K562 (cell line): ENCODE results near the gene LYG2. TPM values are rescaled to one million over a fixed set of nuclear protein-coding genes. Genes with fewer than 3 reads are reported as not detected.
"Not testable (repeated sequence)": the region's sequence is repeated elsewhere in the genome, so short reads cannot be mapped to it uniquely, and the experiment has no call there.

Experiments
- ATAC-seq: fragments of 200-7000 bp; cut with Tn5 transposase; 3 replicates; pipeline ENCODE4 v1.9.1; 2020; ENCODE audit warnings: moderate library complexity
- BruUV-seq: library from RNA; stranded (reverse); fragments of 400-500 nt; replicated peaks from 2 replicates; lab custom pipeline; 2021; lab: Mats Ljungman, UMichigan
- CTCF ChIA-PET: fragments of 300-600 bp; formaldehyde crosslinking; extraction: SDS; loops from one replicate; lab custom pipeline; 2021; ENCODE audit warnings: low intra/inter-chr PET ratio; lab: Yijun Ruan, JAX
- POLR2A ChIA-PET: fragments of 300-600, 350-650 bp; sonication (Branson Sonifier 250); formaldehyde crosslinking; extraction: SDS; loops from one replicate; lab custom pipeline; 2021; ENCODE audit warnings: antibody characterized with exemption, inconsistent platforms; lab: Yijun Ruan, JAX
- DNase-seq, 4 experiments: peaks; one replicate each; pipeline versions ENCODE4 v3.0.0 to v3.0.0-alpha.2; 2011 to 2018; ENCODE audit warnings: low spot score in 3 of 4, mixed read lengths in 3 of 4; ENCODE audit errors: extremely low read depth in 1 of 4
- FAIRE-seq: peaks from 2 replicates; lab custom pipeline; 2011; peaks lifted over from hg19 to GRCh38; lab: Jason Lieb, UNC
- H2AFZ ChIP-seq: 2 replicates; pipeline ENCODE4 v1.6.0; 2011; ENCODE audit warnings: low read depth, low read length, control low read depth, inconsistent platforms
- H3K27ac ChIP-seq: fragments of 200-600 bp; 3 replicates; pipeline ENCODE4 v1.8.0; 2011; ENCODE audit warnings: low read depth, mild to moderate bottlenecking, control low read depth, inconsistent platforms, low read length, moderate library complexity, mixed read lengths; ENCODE audit errors: extremely low read depth
- H3K27me3 ChIP-seq, 2 experiments: fragments of 300-600 bp in 1 of 2; 2 replicates in 1 of 2; 3 replicates in 1 of 2; pipeline versions ENCODE4 v1.6.0 to v1.8.0; 2011; ENCODE audit warnings: inconsistent platforms in 2 of 2, low read length in 2 of 2, mild to moderate bottlenecking in 1 of 2, mixed read lengths in 1 of 2, moderate library complexity in 1 of 2; ENCODE audit not compliant: control insufficient read depth in 2 of 2, insufficient read depth in 2 of 2
- H3K36me3 ChIP-seq: fragments of 300-600 bp; 3 replicates; pipeline ENCODE4 v1.8.0; 2011; ENCODE audit warnings: mild to moderate bottlenecking, low read length, inconsistent platforms; ENCODE audit not compliant: control insufficient read depth, insufficient read depth
- H3K4me1 ChIP-seq, 2 experiments: fragments of 200-600 bp in 1 of 2; replicated peaks in 1 of 2; 2 replicates in 1 of 2; 3 replicates in 1 of 2; pipeline versions ENCODE4 v1.5.1 to v1.8.0; 2011; ENCODE audit warnings: inconsistent platforms in 2 of 2, low read length in 2 of 2, mild to moderate bottlenecking in 1 of 2, mixed read lengths in 1 of 2, moderate library complexity in 1 of 2; ENCODE audit not compliant: control insufficient read depth in 2 of 2, insufficient read depth in 2 of 2
- H3K4me2 ChIP-seq: 2 replicates; pipeline ENCODE4 v1.6.1; 2011; ENCODE audit warnings: low read length, control low read depth, inconsistent platforms, mixed read lengths; ENCODE audit not compliant: insufficient read depth
- H3K4me3 ChIP-seq: fragments of 200-600 bp; sonication (generic), shearing (Covaris generic); 2 replicates; pipeline ENCODE4 v1.5.1; 2016; ENCODE audit warnings: control low read depth, inconsistent platforms
- H3K79me2 ChIP-seq: fragments of 200-600 bp; 3 replicates; pipeline ENCODE4 v1.8.0; 2011; ENCODE audit warnings: low read length, inconsistent platforms; ENCODE audit not compliant: control insufficient read depth, insufficient read depth
- H3K9ac ChIP-seq, 2 experiments: 2 replicates each; pipeline versions ENCODE4 v1.6.0 to v1.6.1; 2011; ENCODE audit warnings: low read depth in 2 of 2, low read length in 2 of 2, control low read depth in 1 of 2, inconsistent platforms in 1 of 2, mild to moderate bottlenecking in 1 of 2, mixed read lengths in 1 of 2; ENCODE audit not compliant: insufficient read depth in 1 of 2
- H3K9me1 ChIP-seq: one replicate; pipeline ENCODE4 v1.6.0; 2011; ENCODE audit warnings: inconsistent platforms, mild to moderate bottlenecking, low read length, moderate library complexity; ENCODE audit not compliant: control insufficient read depth, insufficient read depth
- H3K9me3 ChIP-seq: replicated peaks from 2 replicates; pipeline ENCODE4 v1.5.1; 2011; ENCODE audit warnings: low read depth, low read length, inconsistent platforms; ENCODE audit not compliant: control insufficient read depth, insufficient read depth
- H4K20me1 ChIP-seq: replicated peaks from 2 replicates; pipeline ENCODE4 v1.6.1; 2011; ENCODE audit warnings: low read length, inconsistent platforms, mixed read lengths; ENCODE audit not compliant: control insufficient read depth, insufficient read depth
- DACH1 ChIP-seq: fragments of 450-650 bp; IDR thresholded peaks from 2 replicates; pipeline ENCODE4 v1.6.1; 2018; ENCODE audit not compliant: partially characterized antibody
- EP400 ChIP-seq: fragments of 450-650 bp; IDR thresholded peaks from 2 replicates; pipeline ENCODE4 v1.6.1; 2017; ENCODE audit warnings: antibody characterized with exemption, mild to moderate bottlenecking, moderate library complexity
- HNRNPUL1 ChIP-seq: fragments of 200-400 bp; formaldehyde crosslinking; IDR thresholded peaks from 2 replicates; pipeline ENCODE4 v1.6.1; 2017; ENCODE audit warnings: low read length
- MAFF ChIP-seq: IDR thresholded peaks from 2 replicates; pipeline ENCODE4 v1.6.1; 2012; ENCODE audit warnings: low read length, improper control_type of control experiment
- MYC ChIP-seq, 2 experiments: fragments of 250-450 bp in 1 of 2; sonication (Bioruptor Pico) in 1 of 2; IDR thresholded peaks; 2 replicates each; pipeline versions ENCODE4 v1.5.1 to v1.6.1; 2012 to 2021; ENCODE audit warnings: low read depth in 2 of 2, borderline replicate concordance in 1 of 2, improper control_type of control experiment in 1 of 2, low read length in 1 of 2, mild to moderate bottlenecking in 1 of 2, moderate library complexity in 1 of 2
- POLR2G ChIP-seq: fragments of 200-400 bp; formaldehyde crosslinking; IDR thresholded peaks from 2 replicates; pipeline ENCODE4 v1.6.1; 2017; ENCODE audit warnings: low read depth, mild to moderate bottlenecking, antibody characterized with exemption, low read length, moderate library complexity
- SMAD1 ChIP-seq: fragments of 150-350 bp; IDR thresholded peaks from 2 replicates; pipeline ENCODE4 v1.6.1; 2014; ENCODE audit warnings: low read length, low read depth; ENCODE audit not compliant: partially characterized antibody
- SMARCA5 ChIP-seq: fragments of 450-650 bp; IDR thresholded peaks from 2 replicates; pipeline ENCODE4 v1.6.1; 2016
- TEAD1 ChIP-seq, 2 experiments: fragments of 450-650 bp in 1 of 2; sonication (generic) in 1 of 2; formaldehyde crosslinking; IDR thresholded peaks; 2 replicates each; pipeline versions ENCODE4 v1.4.0 to v1.8.0; 2020 to 2022; ENCODE audit warnings: mild to moderate bottlenecking in 2 of 2, missing genetic modification reagents in 1 of 2
- ZNF384 ChIP-seq: IDR thresholded peaks from 2 replicates; pipeline ENCODE4 v1.6.1; 2012; ENCODE audit warnings: low read depth, low read length, improper control_type of control experiment
- ZNF395 ChIP-seq: fragments of 200-800 bp; sonication (Bioruptor generic); IDR thresholded peaks from 2 replicates; pipeline ENCODE4 v1.6.1; 2017; ENCODE audit warnings: missing genetic modification characterization, missing compliant biosample characterization
- ZNF41 ChIP-seq: fragments of 250-450 bp; sonication (Bioruptor Pico); conservative IDR thresholded peaks from 2 replicates; pipeline ENCODE4 v1.4.0; 2020; ENCODE audit warnings: mild to moderate bottlenecking
- ZNF436 ChIP-seq: fragments of 250-450, 450-650 bp; sonication (Bioruptor Pico); formaldehyde crosslinking; IDR thresholded peaks from 2 replicates; pipeline ENCODE4 v1.7.0; 2020; ENCODE audit warnings: mild to moderate bottlenecking
- ZNF764 ChIP-seq: fragments of 250-450 bp; sonication (Bioruptor Pico); IDR thresholded peaks from 2 replicates; pipeline ENCODE4 v1.4.0; 2020; ENCODE audit warnings: low read depth, mild to moderate bottlenecking, moderate library complexity
- WGBS: fragments of 100-300 bp; shearing (Covaris generic); methylation state at CpG from one replicate; pipeline ENCODE4 v1.1.6; 2016; ENCODE audit warnings: low coverage, mixed read lengths; ENCODE audit not compliant: insufficient coverage; ENCODE audit errors: missing lambda C conversion rate; 5-methylcytosine and 5-hydroxymethylcytosine counted together
- in situ Hi-C: fragments of 300-500 bp; cut with MboI; formaldehyde crosslinking; loops from 4 replicates; pipeline ENCODE4 v1.15.0; 2018; ENCODE audit warnings: inconsistent platforms, mixed read lengths
- intact Hi-C: fragments of 100-400 bp; cut with micrococcal nuclease; formaldehyde crosslinking; loops from 2 replicates; pipeline ENCODE4 v1.14.2; 2022
- polyA plus RNA-seq, 8 experiments: library from polyadenylated mRNA; depleted of rRNA in 4 of 8; stranded (reverse) in 5 of 8; unstranded in 3 of 8; fragments of >200 nt; fragmentation: Nextera tagmentation in 2 of 8; fragmentation: Illumina TruSeq in 1 of 8; extraction: Ambion mirVana in 2 of 8; extraction: Trizol in 1 of 8; gene quantifications; 2 replicates each; pipeline versions ENCODE4 v1.2.1 to v1.2.3, GENCODE V29; 2011 to 2014; ENCODE audit warnings: inconsistent platforms in 1 of 8, missing spikeins in 1 of 8
- total RNA-seq, 7 experiments: library from RNA; depleted of rRNA in 6 of 7; stranded (reverse); fragments of >200 nt in 6 of 7; fragmentation: Illumina TruSeq in 2 of 7; extraction: Trizol in 2 of 7; gene quantifications; 2 replicates each; pipeline versions ENCODE4 v1.2.1 to v1.2.3, GENCODE V29; 2011 to 2021; ENCODE audit warnings: low replicate concordance in 1 of 7

The LYG2 gene
- total and polyA plus RNA-seq, 9 of the 15 experiments (the other 6 are each of a cell fraction or from before 2014, with no cell fraction given) = 0.15 to 0.21 (median 0.17) TPM; not detected in 6

- 0 out of 2 replicates have a peak, but pooled peaks have one; percentile 13 for TF ChIP-seq MAFF
Observed at GRCh38 chr2:99238599-99238998, 16.9 kb downstream of the LYG2 start (continued).

- H3K36me3 ChIP-seq, H3K9ac ChIP-seq, H3K27me3 ChIP-seq, CTCF ChIA-PET, H3K9me1 ChIP-seq, H3K4me1 ChIP-seq, BruUV-seq, H3K79me2 ChIP-seq, in situ Hi-C loops, H4K20me1 ChIP-seq, ATAC-seq, intact Hi-C loops, H3K4me2 ChIP-seq, H2AFZ ChIP-seq, H3K9me3 ChIP-seq, H3K4me3 ChIP-seq, FAIRE-seq, H3K27ac ChIP-seq, DNase-seq: not testable (repeated sequence)
- POLR2A ChIA-PET = interaction anchor here (0.6 kb wide), 1 partner anchor 286 kb away, joined by 3 read pairs; no protein-coding TSS in a partner anchor
Observed at GRCh38 chr2:99233177-99233576, 22.3 kb downstream of the LYG2 start.

- no TSS peak for BruUV-seq
- TF ChIP-seq MYC (IDR thresholded peaks at IDR 0.05; ENCODE audit: low read depth, low read length) (no peak), MYC (CRISPR knock-in tag; IDR thresholded peaks at IDR 0.05; ENCODE audit: borderline replicate concordance, low read depth) (no peak), SMAD1 (no peak), ZNF436 (CRISPR knock-in tag) (no peak), ZNF395 (CRISPR knock-in tag) (no peak), EP400 (no peak), POLR2G (no peak), DACH1 (no peak), HNRNPUL1 (no peak), ZNF764 (CRISPR knock-in tag) (no peak), ZNF41 (CRISPR knock-in tag) (no peak), TEAD1 (CRISPR knock-in tag; IDR thresholded peaks at IDR 0.05) (no peak), SMARCA5 (no peak), ZNF384 (no peak)
Observed at GRCh38 chr2:99217929-99218501, 37.5 kb downstream of the LYG2 start.

More at GRCh38 chr2:99217929-99218501, 37.5 kb downstream of the LYG2 start:
- Histone ChIP-seq H2AFZ (peak overlapping the region; percentile 34; the same call in 1 of the 2 replicates), H4K20me1 (no peaks in the 10 kb centered on the region), H3K27me3 (no peaks in the 10 kb centered on the region), H3K27ac (no peak overlapping the region), H3K79me2 (no peaks in the 10 kb centered on the region), H3K9me1 (no peaks in the 10 kb centered on the region), H3K9me3 (no peaks in the 10 kb centered on the region), H3K4me1 (no peaks in the 10 kb centered on the region), H3K9ac (no peak overlapping the region), H3K4me3 (no peak overlapping the region), H3K4me2 (no peak overlapping the region), H3K36me3 (no peaks in the 10 kb centered on the region)
- ChIA-PET POLR2A (interaction anchor here (1.3 kb wide), 1 partner anchor 15 kb away, joined by 3 read pairs; no protein-coding TSS in a partner anchor), CTCF (no interaction called here)
- ATAC-seq = peak; percentile 55
- intact Hi-C loops = no loop called here
- FAIRE-seq = no peak
- WGBS = 25% methylated on average over 4 of the region's 4 CpGs
- in situ Hi-C loops = no loop called here
- DNase-seq = peak in 1 of 4 experiments; percentile 9
